Activated naive CD4-positive, alpha-beta T cell treated with Interleukin-2 at 50 U/mL for 16 hours (primary cell): ENCODE measurements around the gene NAB2.
"Not testable (repeated sequence)": the region's sequence is repeated elsewhere in the genome, so short reads cannot be mapped to it uniquely, and the experiment has no call there.

Source experiments
- DNase-seq: peaks from one replicate; pipeline ENCODE4 v3.0.0-alpha.2; 2020

NAB2 gene

GRCh38 chr12:57088354-57089270, at the start of gene NAB2:
NAB2 (plus strand) TSS chr12:57089114; CDS start chr12:57089272, 158 bp downstream.
- peak; percentile 83 for DNase-seq

- DNase-seq = no peak
Measured at GRCh38 chr12:57040211-57040610, 48.7 kb upstream of the NAB2 start.

GRCh38 chr12:57040750-57041149, 48.2 kb upstream of the NAB2 start:
- no peak for DNase-seq

DNA sequence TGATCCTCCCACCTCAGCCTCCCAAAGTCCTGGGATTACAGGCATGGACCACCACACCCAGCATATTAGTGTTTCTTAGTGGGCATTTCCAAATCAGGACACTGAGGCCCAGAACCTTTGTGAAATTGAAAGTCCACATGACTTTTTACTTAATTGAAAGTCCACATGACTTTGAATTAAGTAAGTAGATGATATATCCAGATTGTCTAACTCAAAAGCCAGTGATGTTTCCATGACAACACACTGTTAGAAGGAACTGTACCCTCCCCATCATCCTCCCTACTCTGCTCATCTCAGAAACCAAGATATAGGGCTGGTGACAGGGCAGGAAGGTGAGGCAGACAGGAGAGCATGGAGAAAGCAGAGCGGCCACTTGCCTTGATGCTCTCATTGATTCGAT, 46.2 kb upstream of the NAB2 start:
- no peak for DNase-seq

- DNase-seq = no peak
Measured at GRCh38 chr12:57044468-57044867, 44.4 kb upstream of the NAB2 start.

DNA sequence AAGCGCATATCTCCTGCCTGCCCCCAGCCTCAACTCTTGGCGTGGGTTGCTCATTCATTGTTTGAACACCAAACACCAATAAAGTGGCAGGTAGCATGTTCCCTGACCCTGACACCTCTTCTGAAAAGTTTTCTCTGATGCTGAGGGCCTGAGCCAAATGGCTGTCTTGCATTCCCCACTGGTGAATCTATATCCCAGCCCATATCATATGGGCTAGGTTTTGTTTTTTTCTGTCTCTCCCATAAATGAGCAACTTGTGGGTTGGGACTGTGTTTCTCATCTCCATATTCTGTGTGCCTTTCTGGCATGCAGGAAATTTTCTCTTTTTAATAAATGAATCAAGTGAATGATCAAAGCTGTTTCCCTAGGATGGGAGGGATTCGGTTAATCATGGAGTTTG, 44.0 kb upstream of the NAB2 start:
- no peak for DNase-seq

DNA sequence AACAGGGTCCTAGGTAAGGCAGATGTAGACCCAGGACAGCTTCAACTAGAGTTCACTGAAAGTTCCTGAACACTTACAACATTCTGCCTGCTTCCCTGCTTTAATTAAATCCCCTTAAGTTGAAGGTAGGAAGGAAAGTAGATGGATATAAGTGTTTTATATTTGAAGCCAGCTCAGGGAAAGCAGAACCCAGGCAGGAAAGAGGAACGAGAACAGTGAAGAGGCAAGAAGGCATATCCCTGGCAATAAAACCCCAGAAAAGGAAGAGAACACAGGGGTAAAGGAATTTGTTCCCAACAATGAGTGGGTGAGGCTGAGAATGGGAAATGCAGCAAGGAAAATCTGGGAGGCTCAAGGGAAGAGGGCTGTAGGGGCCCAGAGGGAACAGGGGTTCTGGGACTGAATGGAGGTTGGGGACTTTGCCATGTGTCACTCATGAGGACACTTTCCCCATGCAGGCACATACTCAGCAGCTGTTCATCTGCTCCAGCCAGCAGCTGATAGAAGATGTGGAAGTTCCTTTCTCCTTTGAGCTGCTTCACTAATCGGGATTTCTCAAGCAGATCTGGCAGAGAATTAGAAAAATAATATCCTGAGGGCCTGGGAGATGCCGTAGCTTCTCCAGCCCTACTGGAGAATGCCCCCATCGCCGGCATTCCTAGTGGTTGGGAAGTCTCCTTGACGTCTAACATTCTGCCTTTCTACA, 42.7 kb upstream of the NAB2 start:
- no peak for DNase-seq

- DNase-seq = peak; percentile 39
Measured at GRCh38 chr12:57046947-57047890, 41.7 kb upstream of the NAB2 start.

DNA sequence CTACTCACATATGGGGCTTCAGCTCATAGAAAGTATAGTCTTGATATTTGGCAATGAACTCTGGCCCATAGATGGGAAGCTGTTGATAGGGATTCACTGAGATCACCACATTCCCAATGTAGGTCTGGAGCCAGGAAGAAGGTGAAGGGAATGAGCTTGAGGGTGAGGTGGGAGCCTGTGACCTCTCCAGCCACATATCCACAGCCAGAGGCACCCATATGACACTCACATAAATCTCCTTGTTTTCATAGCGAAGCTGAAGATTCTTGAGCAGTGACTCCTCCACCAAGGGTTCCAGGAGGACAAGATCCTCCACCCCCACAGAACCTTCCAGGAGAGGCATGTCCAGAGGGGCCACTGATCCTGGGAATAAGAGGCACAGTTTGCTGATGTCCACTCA, 40.9 kb upstream of the NAB2 start:
- DNase-seq = no peak

DNA sequence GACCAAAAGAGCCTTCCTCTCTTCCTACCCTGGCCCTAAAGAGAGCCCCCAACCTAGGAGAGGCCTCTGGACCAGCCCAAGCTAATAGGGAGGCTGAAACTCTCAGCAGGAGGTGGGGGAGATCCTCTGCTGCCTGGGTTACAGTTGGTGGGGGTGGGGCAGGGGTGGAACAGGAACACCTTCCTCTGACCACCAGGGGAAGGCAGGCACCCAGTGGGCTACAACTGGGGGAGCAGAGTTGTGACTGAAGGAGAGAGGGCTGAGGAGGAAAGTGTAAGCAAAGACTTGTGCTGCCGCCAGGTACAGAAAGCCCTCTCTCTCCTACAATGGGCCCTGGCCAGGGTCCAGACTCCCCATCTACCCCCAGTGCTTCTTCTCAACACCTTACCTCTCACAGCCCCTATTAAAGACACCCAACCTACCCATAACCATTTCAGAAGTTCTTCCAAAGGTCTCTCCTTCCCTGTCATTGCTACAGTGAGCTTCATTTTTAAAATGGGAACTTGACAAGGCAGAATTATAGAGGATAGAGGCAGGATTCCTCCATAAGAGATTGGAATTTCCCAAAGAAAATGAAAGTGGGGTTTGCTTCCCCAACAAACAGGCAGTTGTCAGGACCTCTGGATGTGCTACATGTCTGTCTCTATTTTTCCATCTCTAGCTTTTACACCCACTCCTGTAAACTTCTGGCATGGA, 40.3 kb upstream of the NAB2 start:
- no peak for DNase-seq

DNA sequence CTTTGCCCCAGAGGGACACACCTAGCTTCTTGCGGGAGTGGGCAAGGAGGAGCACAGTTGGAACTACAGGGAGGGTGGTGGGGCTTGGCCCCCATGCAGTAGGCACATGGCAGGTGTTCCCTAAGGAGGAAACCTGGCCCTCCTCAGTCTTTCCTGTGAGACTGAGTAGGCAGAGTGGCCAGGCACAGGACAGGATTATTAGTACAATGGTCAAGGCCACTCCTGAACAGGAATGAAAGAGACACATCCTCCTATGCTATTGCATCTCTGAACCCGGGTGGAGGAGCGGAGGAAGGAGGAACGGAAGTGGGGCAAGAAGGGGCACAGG, 39.8 kb upstream of the NAB2 start:
- no peak for DNase-seq

- no peak for DNase-seq
Measured at GRCh38 chr12:57049890-57050289, 39.0 kb upstream of the NAB2 start, which contains the start of gene MYO1A. MYO1A (minus strand) TSS chr12:57050129; CDS start chr12:57048323, 1,806 bp downstream.

DNA sequence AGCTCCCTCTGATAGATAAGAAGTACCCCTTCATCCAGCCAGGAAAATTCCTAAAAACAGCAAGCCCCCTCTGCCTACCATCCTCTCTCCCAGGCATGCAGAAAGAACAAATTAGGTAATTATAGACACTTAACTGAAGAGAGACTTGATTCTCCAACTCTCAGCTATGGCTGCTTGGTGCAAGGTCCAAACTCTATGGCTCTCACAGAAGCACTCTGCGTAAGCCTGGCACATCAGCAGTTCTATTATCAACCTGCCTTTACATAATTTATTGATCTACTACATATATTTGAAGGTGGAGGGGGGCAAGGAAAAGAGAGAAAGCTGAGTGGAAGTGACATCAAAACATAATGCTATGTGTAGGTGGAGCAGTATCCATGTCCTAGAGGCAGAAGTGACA, 37.9 kb upstream of the NAB2 start:
- DNase-seq = no peak

GRCh38 chr12:57053146-57053545, 35.8 kb upstream of the NAB2 start:
- not testable (repeated sequence) for DNase-seq

- not testable (repeated sequence) for DNase-seq
Measured at GRCh38 chr12:57053901-57054300, 35.0 kb upstream of the NAB2 start.

DNA sequence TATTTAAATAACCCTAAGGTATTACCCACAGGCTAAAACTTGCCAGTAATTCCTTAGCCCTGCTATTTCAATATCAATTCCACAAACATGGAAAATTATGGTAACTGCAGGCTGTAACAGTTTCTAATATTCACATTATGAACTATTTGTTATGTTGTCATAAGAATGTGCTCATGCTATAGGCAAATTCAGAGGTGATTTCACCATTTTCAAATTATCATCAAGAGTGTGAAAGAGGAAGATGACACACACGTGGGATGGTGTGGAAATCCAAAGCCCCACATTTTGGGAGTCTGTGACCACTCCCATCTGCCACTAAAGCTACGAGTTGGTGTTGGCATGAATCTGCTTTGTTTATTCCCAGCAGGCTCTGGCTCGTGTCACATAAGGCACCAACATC, 33.1 kb upstream of the NAB2 start:
- DNase-seq = no peak

DNA sequence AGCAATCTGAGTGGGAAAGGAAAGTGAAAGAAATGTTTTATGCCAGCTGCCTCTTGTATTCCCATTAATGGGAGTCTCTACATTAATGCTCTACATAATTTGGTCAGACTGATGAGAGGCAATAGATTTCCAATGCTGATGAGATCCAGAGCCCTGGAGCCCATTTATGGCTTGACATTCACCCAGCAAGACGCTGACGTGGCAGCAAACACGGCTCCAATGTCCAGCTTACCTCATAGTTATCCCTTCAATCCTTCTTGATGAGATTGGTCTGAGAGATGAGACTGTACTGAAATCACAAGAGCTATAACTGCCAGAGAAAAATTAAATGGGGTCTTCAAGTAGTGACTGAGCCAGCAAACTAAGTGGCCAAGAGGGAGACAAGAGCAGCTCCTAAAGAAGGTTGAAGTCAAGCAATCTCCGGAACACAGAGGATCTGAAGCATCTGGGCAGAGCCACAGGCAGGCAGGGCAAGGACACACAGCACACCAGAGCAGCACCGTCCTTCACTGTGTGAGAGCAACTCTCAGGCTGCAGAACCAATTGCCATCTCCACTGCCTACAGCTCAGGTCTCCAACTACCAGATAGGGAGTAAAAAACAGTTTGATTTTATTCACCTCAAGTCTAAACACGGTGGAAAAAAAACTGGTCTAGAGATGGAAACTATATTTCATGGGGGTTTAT, 31.7 kb upstream of the NAB2 start:
- no peak for DNase-seq

- no peak for DNase-seq
Measured at GRCh38 chr12:57058454-57058853, 30.5 kb upstream of the NAB2 start.

- peak; percentile 53 for DNase-seq
Measured at GRCh38 chr12:57063991-57064685, 24.8 kb upstream of the NAB2 start.

DNA sequence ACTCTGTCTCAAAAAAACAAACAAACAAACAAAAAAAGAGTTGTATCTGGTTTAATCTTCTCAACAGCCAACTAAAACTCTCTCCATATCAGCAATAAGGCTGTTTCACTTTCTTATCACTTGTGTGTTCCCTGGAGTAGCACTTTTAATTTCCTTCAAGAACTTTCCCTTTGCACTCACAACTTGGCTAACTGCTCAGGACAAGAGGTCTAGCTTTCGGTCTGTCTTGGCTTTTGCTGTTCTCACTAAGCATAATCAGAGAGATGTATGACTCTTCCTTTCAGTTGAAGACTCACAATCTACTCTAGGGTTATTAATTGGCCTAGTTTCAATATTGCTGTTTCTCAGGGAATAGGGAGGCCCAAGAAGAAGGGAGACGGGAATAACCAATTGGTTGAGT, 22.7 kb upstream of the NAB2 start:
- DNase-seq = no peak

DNA sequence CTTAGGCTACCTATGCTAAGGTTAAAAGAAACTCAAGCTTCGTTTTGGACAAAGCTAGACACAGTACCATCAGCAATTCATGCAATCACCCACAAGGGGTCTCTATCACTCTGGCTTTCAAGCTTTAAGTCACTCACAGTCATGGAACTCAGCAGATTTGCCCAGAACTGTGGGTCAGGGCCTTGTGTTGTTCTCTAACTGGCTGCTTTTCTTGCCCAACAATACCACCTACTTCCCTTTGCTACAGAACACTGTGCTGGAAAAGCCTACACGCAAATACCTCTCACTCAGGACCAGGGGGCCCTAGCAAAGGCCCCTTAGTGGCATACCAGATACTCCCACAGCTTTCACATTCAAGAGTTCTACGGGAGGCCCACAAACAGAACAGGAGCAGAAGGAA, 19.4 kb upstream of the NAB2 start:
- DNase-seq = peak; percentile 55
